Activated CD8-positive, alpha-beta T cell treated with anti-CD3 and anti-CD28 coated beads for 36 hours (primary cell): ENCODE measurements around the gene SFXN2. TPM values are rescaled to one million over a fixed set of nuclear protein-coding genes. Genes with fewer than 3 reads are reported as not detected.

ENCODE experiments used
- ATAC-seq: fragments of 200-7000 bp; cut with Tn5 transposase; one replicate; pipeline ENCODE4 v1.10.0; 2021; ENCODE audit warnings: mild to moderate bottlenecking, moderate library complexity
- CTCF ChIA-PET: fragments of 350-600 bp; sonication (Branson Sonifier 250); formaldehyde crosslinking; loops from one replicate; lab custom pipeline; 2021; ENCODE audit warnings: antibody characterized with exemption; lab: Charles Lee
- POLR2A ChIA-PET: fragments of 350-600 bp; sonication (Branson Sonifier 250); formaldehyde crosslinking; loops from one replicate; lab custom pipeline; 2021; ENCODE audit warnings: antibody characterized with exemption; lab: Charles Lee
- DNase-seq: peaks from one replicate; pipeline ENCODE4 v3.0.0-alpha.2; 2020
- H3K27ac Mint-ChIP-seq: one replicate; pipeline ENCODE4 v1.8.0; 2021; ENCODE audit warnings: mild to moderate bottlenecking, mixed read lengths
- H3K27me3 Mint-ChIP-seq: one replicate; pipeline ENCODE4 v1.8.0; 2021; ENCODE audit warnings: mixed read lengths
- H3K36me3 Mint-ChIP-seq: one replicate; pipeline ENCODE4 v1.8.0; 2021; ENCODE audit warnings: low read depth, mixed read lengths
- H3K4me1 Mint-ChIP-seq: one replicate; pipeline ENCODE4 v1.8.0; 2021; ENCODE audit warnings: low read depth, mixed read lengths
- H3K4me3 Mint-ChIP-seq: one replicate; pipeline ENCODE4 v1.8.0; 2021; ENCODE audit warnings: mild to moderate bottlenecking, moderate library complexity, mixed read lengths
- H3K9me3 Mint-ChIP-seq: one replicate; pipeline ENCODE4 v1.8.0; 2021; ENCODE audit warnings: mixed read lengths
- intact Hi-C: fragments of 100-400 bp; cut with micrococcal nuclease; formaldehyde crosslinking; loops from one replicate; pipeline ENCODE4 v1.10.0; 2022
- total RNA-seq, 2 experiments: library from RNA; stranded (reverse); gene quantifications; one replicate each; pipeline ENCODE4 v1.2.3, GENCODE V29; 2021
- TF ChIP-seq, protein P1 (sequence below): fragments of 200-600 bp; IDR thresholded peaks from one replicate; pipeline ENCODE4 v1.8.0; 2022; ENCODE audit warnings: antibody characterized with exemption, mild to moderate bottlenecking

The SFXN2 gene
- total RNA-seq, 2 experiments from 2014 or later = 12.8 to 16.3 TPM

DNA sequence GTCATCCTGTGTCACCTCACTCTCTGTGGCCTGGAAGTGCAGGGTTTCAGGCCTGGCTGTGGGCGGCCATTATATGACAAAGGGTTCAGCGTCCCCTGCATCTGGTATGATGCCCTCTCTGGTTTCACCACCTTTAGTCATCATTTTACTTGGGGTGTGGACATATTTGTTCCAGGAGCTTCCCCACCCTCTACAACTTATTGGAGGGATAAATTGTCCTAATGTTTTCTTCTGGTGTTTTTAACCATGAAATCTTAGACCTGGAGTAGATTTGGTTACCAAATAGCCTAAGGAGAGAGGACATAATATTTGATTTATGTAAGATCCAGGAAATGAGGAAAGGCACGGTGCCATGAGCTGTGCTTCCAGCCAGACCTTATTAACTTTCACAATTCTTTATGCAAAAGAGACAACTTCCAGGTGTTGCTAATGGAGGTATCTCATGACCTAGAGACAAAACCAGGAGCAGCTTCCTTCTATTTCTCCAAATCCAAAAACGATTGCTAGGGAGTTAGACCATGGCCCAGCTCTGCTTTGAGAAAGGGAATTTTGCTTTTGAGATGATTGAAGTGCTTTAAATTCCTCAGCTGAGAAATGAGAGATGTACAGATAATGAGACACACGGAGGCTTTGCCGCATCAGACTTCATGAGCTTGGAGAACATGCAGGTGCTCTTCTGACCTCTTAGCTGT lies 50.2 kb downstream of the SFXN2 start:
- TF ChIP-seq, protein P1, sequence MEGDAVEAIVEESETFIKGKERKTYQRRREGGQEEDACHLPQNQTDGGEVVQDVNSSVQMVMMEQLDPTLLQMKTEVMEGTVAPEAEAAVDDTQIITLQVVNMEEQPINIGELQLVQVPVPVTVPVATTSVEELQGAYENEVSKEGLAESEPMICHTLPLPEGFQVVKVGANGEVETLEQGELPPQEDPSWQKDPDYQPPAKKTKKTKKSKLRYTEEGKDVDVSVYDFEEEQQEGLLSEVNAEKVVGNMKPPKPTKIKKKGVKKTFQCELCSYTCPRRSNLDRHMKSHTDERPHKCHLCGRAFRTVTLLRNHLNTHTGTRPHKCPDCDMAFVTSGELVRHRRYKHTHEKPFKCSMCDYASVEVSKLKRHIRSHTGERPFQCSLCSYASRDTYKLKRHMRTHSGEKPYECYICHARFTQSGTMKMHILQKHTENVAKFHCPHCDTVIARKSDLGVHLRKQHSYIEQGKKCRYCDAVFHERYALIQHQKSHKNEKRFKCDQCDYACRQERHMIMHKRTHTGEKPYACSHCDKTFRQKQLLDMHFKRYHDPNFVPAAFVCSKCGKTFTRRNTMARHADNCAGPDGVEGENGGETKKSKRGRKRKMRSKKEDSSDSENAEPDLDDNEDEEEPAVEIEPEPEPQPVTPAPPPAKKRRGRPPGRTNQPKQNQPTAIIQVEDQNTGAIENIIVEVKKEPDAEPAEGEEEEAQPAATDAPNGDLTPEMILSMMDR = no peak
- Mint-ChIP-seq H3K9me3 (no peaks in the 10 kb centered on the region), H3K27me3 (no peaks in the 10 kb centered on the region), H3K4me1 (peaks cover 33% of the 10 kb centered on the region), H3K27ac (no peak overlapping the region), H3K4me3 (no peak overlapping the region), H3K36me3 (peaks cover 13% of the 10 kb centered on the region)
- DNase-seq (peak; percentile 23), ATAC-seq (no peak)
- intact Hi-C loops = no loop called here
- CTCF ChIA-PET = interaction anchor here (0.7 to 3.8 kb wide), 7 partner anchors 12 to 589 kb away, joined by 3 to 21 read pairs (median 3); no protein-coding TSS in a partner anchor
- POLR2A ChIA-PET = interaction anchor here (0.6 to 2.9 kb wide), 5 partner anchors 10 to 51 kb away, joined by 3 to 8 read pairs (median 3); no protein-coding TSS in a partner anchor

DNA sequence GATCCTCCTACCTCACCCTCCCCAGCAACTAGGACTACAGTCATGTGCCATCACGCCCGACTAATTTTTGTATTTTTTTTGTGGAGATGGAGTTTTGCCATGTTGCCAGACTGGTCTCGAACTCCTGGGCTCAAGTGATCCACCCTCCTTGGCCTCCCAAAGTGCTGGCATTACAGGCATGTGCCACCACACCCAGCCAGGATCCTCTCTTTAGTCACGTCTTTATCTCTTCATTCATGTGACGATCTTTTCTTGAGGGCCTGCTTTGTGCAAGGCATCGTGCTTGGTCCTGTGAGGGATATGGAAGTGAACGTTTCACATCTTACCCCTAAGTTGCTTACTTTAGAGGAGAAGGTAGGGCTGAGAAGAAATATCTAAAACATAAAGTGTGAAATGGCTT lies 50.9 kb downstream of the SFXN2 start:
- Mint-ChIP-seq H3K27me3 (no peaks in the 10 kb centered on the region), H3K36me3 (peaks cover 9% of the 10 kb centered on the region), H3K27ac (no peak overlapping the region), H3K4me3 (no peak overlapping the region), H3K4me1 (peaks cover 39% of the 10 kb centered on the region), H3K9me3 (no peaks in the 10 kb centered on the region)
- intact Hi-C loops = no loop called here
- DNase-seq (no peak), ATAC-seq (no peak)
- CTCF ChIA-PET = interaction anchor here (1.2 to 3.8 kb wide), 4 partner anchors 11 to 588 kb away, joined by 3 to 21 read pairs (median 4); no protein-coding TSS in a partner anchor
- TF ChIP-seq, protein P1 = no peak
- POLR2A ChIA-PET = interaction anchor here (2.9 kb wide), 1 partner anchor 13 kb away, joined by 8 read pairs; no protein-coding TSS in a partner anchor

GRCh38 chr10:102767428-102768160 lies 53.2 kb downstream of the SFXN2 start:
- peak; percentile 60 for ATAC-seq
- H3K36me3 Mint-ChIP-seq = peaks cover 9% of the 10 kb centered on the region
- peak overlapping the region; percentile 44 for H3K27ac Mint-ChIP-seq
- ChIA-PET POLR2A (no interaction called here), CTCF (interaction anchor here (1.2 kb wide), 1 partner anchor 8 kb away, joined by 3 read pairs; no protein-coding TSS in a partner anchor)
- DNase-seq = no peak
- H3K27me3 Mint-ChIP-seq = no peaks in the 10 kb centered on the region
- peaks cover 46% of the 10 kb centered on the region for H3K4me1 Mint-ChIP-seq
- H3K9me3 Mint-ChIP-seq = no peaks in the 10 kb centered on the region
- no peak overlapping the region for H3K4me3 Mint-ChIP-seq
- intact Hi-C loops = no loop called here
- TF ChIP-seq, protein P1 = no peak

GRCh38 chr10:102769375-102770107 lies 55.1 kb downstream of the SFXN2 start:
- no peaks in the 10 kb centered on the region for H3K27me3 Mint-ChIP-seq
- ATAC-seq (no peak), DNase-seq (no peak)
- POLR2A ChIA-PET = no interaction called here
- H3K4me1 Mint-ChIP-seq = peaks cover 54% of the 10 kb centered on the region
- peaks cover 14% of the 10 kb centered on the region for H3K36me3 Mint-ChIP-seq
- no peak overlapping the region for H3K4me3 Mint-ChIP-seq
- CTCF ChIA-PET = interaction anchor here (1.1 to 4.2 kb wide), 2 partner anchors 16 to 50 kb away, joined by 4 to 24 read pairs; no protein-coding TSS in a partner anchor
- H3K9me3 Mint-ChIP-seq = no peaks in the 10 kb centered on the region
- intact Hi-C loops = no loop called here
- H3K27ac Mint-ChIP-seq = no peak overlapping the region
- TF ChIP-seq, protein P1 = no peak
